Measurements from ENCODE around the gene ADAMTS12. TPM values are rescaled to one million over a fixed set of nuclear protein-coding genes. Genes with fewer than 3 reads are reported as not detected.

ADAMTS12 gene
- total and polyA plus RNA-seq, 2 of the 8 experiments (the other 6 are each of a cell fraction or from before 2014, with no cell fraction given): 6.4 to 12.8 TPM

GRCh38 chr5:33657176-33657575 is 234.6 kb downstream of the ADAMTS12 start (continued):
- TF ChIP-seq ATF2 (IDR thresholded peaks at IDR 0.05; ENCODE audit: low read length) (no peak), RAD21 (IDR thresholded peaks at IDR 0.05 in 1 of 2, conservative IDR thresholded peaks at IDR 0.05 in 1 of 2; ENCODE audit: low read depth in 2 of 2, low read length in 2 of 2) (no peak)

All from H1 (cell line).